ENCODE data around the gene PNRC1. TPM values are rescaled to one million over a fixed set of nuclear protein-coding genes. Genes with fewer than 3 reads are reported as not detected.

Gene PNRC1
- total and polyA plus RNA-seq, 2 donors (not counting 1 experiment from before 2014, with no cell fraction given) = 158 to 486 TPM

DNA sequence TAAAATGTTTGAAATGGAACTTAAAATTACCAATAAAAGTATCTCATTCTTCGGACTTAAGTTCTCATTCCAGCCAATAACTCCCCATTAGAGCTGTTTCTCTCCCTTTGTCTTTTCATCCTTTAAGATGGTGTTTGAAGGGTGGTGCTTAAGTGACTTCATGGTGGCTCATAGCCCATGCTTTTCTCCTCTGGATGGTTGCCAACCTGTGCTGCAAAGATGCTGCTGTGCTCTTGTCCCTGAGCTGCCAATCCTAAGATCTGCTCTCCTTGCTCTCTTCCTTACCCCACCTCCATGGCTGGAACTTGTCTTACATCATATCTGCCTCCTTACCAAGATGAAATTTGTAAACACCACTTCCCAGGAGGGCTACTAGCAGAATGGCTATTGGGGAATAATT, 31.6 kb upstream of the PNRC1 start:
- WGBS (ENCODE audit: insufficient coverage) = no CpG with 5 or more reads among the region's 1 CpG
- ChIA-PET CTCF (no interaction called here), POLR2A (no interaction called here)
- no peak overlapping the region for H3K4me2 ChIP-seq (replicated peaks; ENCODE audit: low read depth, low read length, poor library complexity, severe bottlenecking)
- H3K9ac ChIP-seq (ENCODE audit: low read length) = no peak overlapping the region
- Mint-ChIP-seq H3K27ac (no peak overlapping the region), H3K4me1 (no peaks in the 10 kb centered on the region), H3K9me3 (ENCODE audit: insufficient read depth) (no peaks in the 10 kb centered on the region), H3K4me3 (no peak overlapping the region), H3K27me3 (peaks cover 3% of the 10 kb centered on the region)
- ATAC-seq (ENCODE audit: low read depth) (no peak), DNase-seq (no peak)
- no peaks in the 10 kb centered on the region for H3K36me3 ChIP-seq (replicated peaks in 1 of 2; ENCODE audit: control extremely low read depth in 1 of 2, control insufficient read depth in 1 of 2, extremely low read depth in 1 of 2, insufficient read depth in 2 of 2, low read length in 1 of 2)
- no peaks in the 10 kb centered on the region for H3K27me3 ChIP-seq (replicated peaks in 1 of 4; ENCODE audit: control extremely low read depth in 1 of 4, control insufficient read depth in 3 of 4, insufficient read depth in 4 of 4, low read length in 3 of 4)
- H3K79me2 ChIP-seq (ENCODE audit: control insufficient read depth, insufficient read depth, low read length) = no peaks in the 10 kb centered on the region
- H3K9me3 ChIP-seq (ENCODE audit: control extremely low read depth in 1 of 3, control insufficient read depth in 2 of 3, insufficient read depth in 1 of 3, low read length in 2 of 3) = no peaks in the 10 kb centered on the region
- intact Hi-C loops (cut with micrococcal nuclease) = no loop called here
- H3K27ac ChIP-seq (ENCODE audit: low read length in 2 of 2) = no peak overlapping the region
- peaks cover 6 to 7% of the 10 kb centered on the region in 2 donors for H3K4me1 ChIP-seq (ENCODE audit: control insufficient read depth in 2 of 2, insufficient read depth in 2 of 2, low read length in 2 of 2)
- TF ChIP-seq CTCF (IDR thresholded peaks at IDR 0.05) (no peak), EZH2 (IDR thresholded peaks at IDR 0.05; ENCODE audit: borderline replicate concordance, insufficient read depth, low read depth, low read length, poor library complexity, severe bottlenecking) (no peak)
- H2AFZ ChIP-seq (ENCODE audit: insufficient read depth, low read depth, low read length, poor library complexity, severe bottlenecking) = no peak overlapping the region
- H4K20me1 ChIP-seq (ENCODE audit: control insufficient read depth, insufficient read depth, low read length, poor library complexity, severe bottlenecking) = no peaks in the 10 kb centered on the region
- no peak overlapping the region for H3K4me3 ChIP-seq (ENCODE audit: control extremely low read depth in 1 of 5, extremely low read depth in 1 of 5, insufficient read depth in 1 of 5, low read depth in 2 of 5, low read length in 4 of 5)

DNA sequence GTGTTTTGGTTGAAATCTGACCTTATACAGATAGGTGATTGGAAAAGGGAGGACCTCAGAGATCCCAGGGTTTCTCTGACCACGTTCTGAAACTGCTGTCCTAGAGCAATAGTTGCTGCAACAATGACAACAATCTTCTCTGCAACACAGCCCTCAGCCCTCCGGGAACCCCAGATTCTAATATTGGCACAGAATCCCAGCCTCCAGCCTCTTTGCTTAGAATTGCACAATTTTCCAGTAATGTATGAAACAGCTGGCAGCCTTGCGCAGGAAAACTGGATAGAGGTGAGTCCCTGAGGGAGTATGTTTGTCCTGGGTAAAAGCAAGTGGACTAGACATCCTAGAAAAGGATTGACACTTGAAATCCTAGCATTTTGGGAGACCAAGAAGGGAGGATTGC, 30.4 kb upstream of the PNRC1 start:
- no peaks in the 10 kb centered on the region for H3K27me3 ChIP-seq (replicated peaks in 1 of 4; ENCODE audit: control extremely low read depth in 1 of 4, control insufficient read depth in 3 of 4, insufficient read depth in 4 of 4, low read length in 3 of 4)
- Mint-ChIP-seq H3K4me3 (no peak overlapping the region), H3K27me3 (peaks cover 3% of the 10 kb centered on the region), H3K27ac (no peak overlapping the region), H3K9me3 (ENCODE audit: insufficient read depth) (no peaks in the 10 kb centered on the region), H3K4me1 (no peaks in the 10 kb centered on the region)
- ATAC-seq (ENCODE audit: low read depth) (no peak), DNase-seq (no peak)
- H3K9ac ChIP-seq (ENCODE audit: low read length) = no peak overlapping the region
- H3K4me3 ChIP-seq (ENCODE audit: control extremely low read depth in 1 of 5, extremely low read depth in 1 of 5, insufficient read depth in 1 of 5, low read depth in 2 of 5, low read length in 4 of 5) = no peak overlapping the region
- WGBS (ENCODE audit: insufficient coverage) = 70% methylated on average over 1 of the region's 3 CpGs
- H3K36me3 ChIP-seq (replicated peaks in 1 of 2; ENCODE audit: control extremely low read depth in 1 of 2, control insufficient read depth in 1 of 2, extremely low read depth in 1 of 2, insufficient read depth in 2 of 2, low read length in 1 of 2) = no peaks in the 10 kb centered on the region
- no peak for TF ChIP-seq EZH2 (IDR thresholded peaks at IDR 0.05; ENCODE audit: borderline replicate concordance, insufficient read depth, low read depth, low read length, poor library complexity, severe bottlenecking)
- TF ChIP-seq CTCF (IDR thresholded peaks at IDR 0.05) = no peak
- H3K79me2 ChIP-seq (ENCODE audit: control insufficient read depth, insufficient read depth, low read length) = no peaks in the 10 kb centered on the region
- H3K4me1 ChIP-seq (ENCODE audit: control insufficient read depth in 2 of 2, insufficient read depth in 2 of 2, low read length in 2 of 2) = no peaks in the 10 kb centered on the region
- H2AFZ ChIP-seq (ENCODE audit: insufficient read depth, low read depth, low read length, poor library complexity, severe bottlenecking) = no peak overlapping the region
- ChIA-PET CTCF (interaction anchor here (0.6 kb wide), 1 partner anchor 134 kb away, joined by 4 read pairs; no protein-coding TSS in a partner anchor), POLR2A (no interaction called here)
- H4K20me1 ChIP-seq (ENCODE audit: control insufficient read depth, insufficient read depth, low read length, poor library complexity, severe bottlenecking) = no peaks in the 10 kb centered on the region
- intact Hi-C loops (cut with micrococcal nuclease) = no loop called here
- H3K27ac ChIP-seq (ENCODE audit: low read length in 2 of 2) = no peak overlapping the region
- no peaks in the 10 kb centered on the region for H3K9me3 ChIP-seq (ENCODE audit: control extremely low read depth in 1 of 3, control insufficient read depth in 2 of 3, insufficient read depth in 1 of 3, low read length in 2 of 3)
- no peak overlapping the region for H3K4me2 ChIP-seq (replicated peaks; ENCODE audit: low read depth, low read length, poor library complexity, severe bottlenecking)
